ENCODE data around the gene IQGAP3.

GRCh38 chr1:156586892-156587477 lies 14.6 kb upstream of the IQGAP3 start:
- no peak for TF ChIP-seq CTCF (IDR thresholded peaks at IDR 0.05; ENCODE audit: low read depth, low read length)
- no peak for TF ChIP-seq EZH2phosphoT487 (IDR thresholded peaks at IDR 0.05; ENCODE audit: low read depth)
